Mesenchymal stem cell (in vitro differentiated cells and primary cell): ENCODE data around the gene SPINT2.

ENCODE experiments used
- DNase-seq: peaks from one replicate; pipeline ENCODE4 v3.0.0-alpha.2; 2013
- H2AFZ ChIP-seq: one replicate; pipeline ENCODE4 v1.6.1; 2013; ENCODE audit warnings: low read depth, mild to moderate bottlenecking, control low read depth, inconsistent platforms, low read length, moderate library complexity
- H2AK5ac ChIP-seq: 2 replicates; pipeline ENCODE4 v1.6.1; 2013; ENCODE audit warnings: low read length, moderate library complexity, mild to moderate bottlenecking, inconsistent platforms; ENCODE audit not compliant: severe bottlenecking
- H2BK120ac ChIP-seq: one replicate; pipeline ENCODE4 v1.6.1; 2013; ENCODE audit warnings: low read depth, mild to moderate bottlenecking, inconsistent platforms, low read length, moderate library complexity
- H2BK12ac ChIP-seq, 2 experiments: one replicate each; pipeline ENCODE4 v1.6.1; 2013; ENCODE audit warnings: inconsistent platforms in 2 of 2, low read length in 2 of 2, mild to moderate bottlenecking in 2 of 2, moderate library complexity in 2 of 2, control low read depth in 1 of 2
- H2BK15ac ChIP-seq: one replicate; pipeline ENCODE4 v1.6.1; 2013; ENCODE audit warnings: mild to moderate bottlenecking, low read depth, inconsistent platforms; ENCODE audit not compliant: poor library complexity, severe bottlenecking
- H2BK5ac ChIP-seq: 2 replicates; pipeline ENCODE4 v1.6.1; 2013; ENCODE audit warnings: low read depth, mild to moderate bottlenecking, low read length, control low read depth, inconsistent platforms; ENCODE audit not compliant: poor library complexity, severe bottlenecking
- H3K14ac ChIP-seq, 2 experiments: one replicate each; pipeline ENCODE4 v1.6.1; 2013; ENCODE audit warnings: inconsistent platforms in 2 of 2, low read length in 2 of 2, control low read depth in 1 of 2, mild to moderate bottlenecking in 1 of 2, moderate library complexity in 1 of 2
- H3K18ac ChIP-seq, 2 experiments: one replicate each; pipeline ENCODE4 v1.6.1; 2013; ENCODE audit warnings: inconsistent platforms in 2 of 2, low read length in 2 of 2, control low read depth in 1 of 2, low read depth in 1 of 2, mild to moderate bottlenecking in 1 of 2
- H3K23ac ChIP-seq, 2 experiments: one replicate each; pipeline ENCODE4 v1.6.1; 2013; ENCODE audit warnings: inconsistent platforms in 2 of 2, low read length in 2 of 2, mild to moderate bottlenecking in 2 of 2, moderate library complexity in 2 of 2, control low read depth in 1 of 2
- H3K27ac ChIP-seq: 2 replicates; pipeline ENCODE4 v1.5.1; 2013; ENCODE audit warnings: mild to moderate bottlenecking, moderate library complexity, low read length, control low read depth, inconsistent platforms; ENCODE audit not compliant: poor library complexity, severe bottlenecking
- H3K27me3 ChIP-seq, 2 experiments: 2 replicates each; pipeline versions ENCODE4 v1.6.1 to v1.7.0; 2013; ENCODE audit warnings: low read length in 2 of 2, mild to moderate bottlenecking in 2 of 2, moderate library complexity in 2 of 2, control low read depth in 1 of 2, inconsistent platforms in 1 of 2; ENCODE audit not compliant: control insufficient read depth in 1 of 2, insufficient read depth in 1 of 2
- H3K36me3 ChIP-seq, 2 experiments: 2 replicates each; pipeline versions ENCODE4 v1.6.1 to v1.7.0; 2013; ENCODE audit warnings: low read length in 2 of 2, control low read depth in 1 of 2, inconsistent platforms in 1 of 2, low read depth in 1 of 2, mild to moderate bottlenecking in 1 of 2; ENCODE audit not compliant: insufficient read depth in 2 of 2, control insufficient read depth in 1 of 2
- H3K4ac ChIP-seq, 2 experiments: one replicate each; pipeline ENCODE4 v1.6.1; 2013; ENCODE audit warnings: inconsistent platforms in 2 of 2, low read length in 2 of 2, mild to moderate bottlenecking in 2 of 2, moderate library complexity in 2 of 2, control low read depth in 1 of 2, low read depth in 1 of 2
- H3K4me1 ChIP-seq: 2 replicates; pipeline ENCODE4 v1.6.1; 2013; ENCODE audit warnings: low read depth, low read length, control low read depth; ENCODE audit not compliant: control insufficient read depth, insufficient read depth
- H3K4me2 ChIP-seq: 2 replicates; pipeline ENCODE4 v1.6.1; 2013; ENCODE audit warnings: low read length, mild to moderate bottlenecking, inconsistent platforms; ENCODE audit not compliant: poor library complexity, severe bottlenecking
- H3K4me3 ChIP-seq, 2 experiments: 2 replicates each; pipeline versions ENCODE4 v1.5.1 to v1.7.0; 2013; ENCODE audit warnings: low read length in 2 of 2, mild to moderate bottlenecking in 2 of 2, control low read depth in 1 of 2, low read depth in 1 of 2; ENCODE audit not compliant: insufficient read depth in 1 of 2
- H3K79me1 ChIP-seq: replicated peaks from 2 replicates; pipeline ENCODE4 v1.6.1; 2013; ENCODE audit warnings: mild to moderate bottlenecking, control low read depth, low read length, inconsistent platforms; ENCODE audit not compliant: poor library complexity, severe bottlenecking
- H3K9ac ChIP-seq: 2 replicates; pipeline ENCODE4 v1.7.0; 2013; ENCODE audit warnings: mild to moderate bottlenecking, low read length, moderate library complexity
- H3K9me3 ChIP-seq: 2 replicates; pipeline ENCODE4 v1.7.0; 2013; ENCODE audit warnings: mild to moderate bottlenecking, low read length; ENCODE audit not compliant: control insufficient read depth
- H4K8ac ChIP-seq: one replicate; pipeline ENCODE4 v1.6.1; 2013; ENCODE audit warnings: inconsistent platforms, mild to moderate bottlenecking, low read length, moderate library complexity
- H4K91ac ChIP-seq: one replicate; pipeline ENCODE4 v1.6.1; 2013; ENCODE audit warnings: mild to moderate bottlenecking, low read length, inconsistent platforms
- WGBS: methylation state at CpG from one replicate; pipeline ENCODE4 v1.1.7; 2013; ENCODE audit warnings: mixed read lengths; 5-methylcytosine and 5-hydroxymethylcytosine counted together

Gene SPINT2

GRCh38 chr19:38270587-38271167 is 6.3 kb downstream of the SPINT2 start:
- Histone ChIP-seq H2BK5ac (no peak overlapping the region), H3K4me3 (no peak overlapping the region), H3K23ac (no peak overlapping the region), H3K36me3 (no peaks in the 10 kb centered on the region), H3K79me1 (peaks cover 7% of the 10 kb centered on the region), H2AK5ac (no peak overlapping the region), H2BK15ac (no peak overlapping the region), H3K27me3 (no peaks in the 10 kb centered on the region), H3K9me3 (no peaks in the 10 kb centered on the region), H3K4me1 (peaks cover 30% of the 10 kb centered on the region), H3K4ac (no peak overlapping the region), H2BK120ac (no peak overlapping the region), H3K9ac (no peak overlapping the region), H2AFZ (no peak overlapping the region), H3K4me2 (no peak overlapping the region), H4K8ac (no peak overlapping the region), H3K18ac (no peak overlapping the region), H2BK12ac (no peak overlapping the region), H4K91ac (no peak overlapping the region), H3K14ac (no peak overlapping the region), H3K27ac (peak overlapping the region; percentile 10)
- DNase-seq, result no peak
- 65% methylated on average over 5 of the region's 5 CpGs for WGBS

DNA sequence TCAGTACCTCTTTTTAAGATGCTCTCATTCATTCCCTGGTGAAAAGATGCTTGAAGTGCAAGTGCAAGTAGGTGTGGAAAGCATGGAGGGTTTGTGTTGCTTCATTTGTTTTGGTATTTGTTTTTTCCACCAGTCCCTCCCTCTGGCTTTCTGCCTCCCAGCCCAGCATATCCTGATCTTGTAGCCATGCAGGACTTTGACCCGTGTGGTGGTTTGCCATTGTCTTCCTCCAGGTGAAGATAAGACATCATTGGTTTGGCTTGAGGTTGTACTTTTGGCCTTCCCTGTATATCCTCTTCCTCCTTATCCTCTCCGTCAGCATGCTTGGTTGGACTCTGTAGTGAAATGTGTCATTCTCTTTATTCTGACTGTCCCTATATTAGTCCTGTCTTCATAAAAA is 9.1 kb downstream of the SPINT2 start:
- no peak overlapping the region for H2AK5ac ChIP-seq
- peaks cover 12% of the 10 kb centered on the region for H3K4me1 ChIP-seq
- no peak overlapping the region for H2AFZ ChIP-seq
- no peak overlapping the region for H2BK120ac ChIP-seq
- no peak overlapping the region for H3K4me2 ChIP-seq
- H3K9me3 ChIP-seq, result no peaks in the 10 kb centered on the region
- no peak overlapping the region for H3K9ac ChIP-seq
- no peak overlapping the region for H3K4ac ChIP-seq
- DNase-seq, result no peak
- H3K4me3 ChIP-seq, result no peak overlapping the region
- H3K23ac ChIP-seq, result no peak overlapping the region
- H3K79me1 ChIP-seq, result peaks cover 10% of the 10 kb centered on the region
- H2BK5ac ChIP-seq, result no peak overlapping the region
- H4K91ac ChIP-seq, result no peak overlapping the region
- H3K14ac ChIP-seq, result no peak overlapping the region
- no peak overlapping the region for H3K27ac ChIP-seq
- no peak overlapping the region for H3K18ac ChIP-seq
- 20% methylated on average over 1 of the region's 2 CpGs for WGBS
- no peak overlapping the region for H4K8ac ChIP-seq
- H2BK15ac ChIP-seq, result no peak overlapping the region
- H2BK12ac ChIP-seq, result no peak overlapping the region
- H3K36me3 ChIP-seq, result no peaks in the 10 kb centered on the region
- H3K27me3 ChIP-seq, result no peaks in the 10 kb centered on the region

DNA sequence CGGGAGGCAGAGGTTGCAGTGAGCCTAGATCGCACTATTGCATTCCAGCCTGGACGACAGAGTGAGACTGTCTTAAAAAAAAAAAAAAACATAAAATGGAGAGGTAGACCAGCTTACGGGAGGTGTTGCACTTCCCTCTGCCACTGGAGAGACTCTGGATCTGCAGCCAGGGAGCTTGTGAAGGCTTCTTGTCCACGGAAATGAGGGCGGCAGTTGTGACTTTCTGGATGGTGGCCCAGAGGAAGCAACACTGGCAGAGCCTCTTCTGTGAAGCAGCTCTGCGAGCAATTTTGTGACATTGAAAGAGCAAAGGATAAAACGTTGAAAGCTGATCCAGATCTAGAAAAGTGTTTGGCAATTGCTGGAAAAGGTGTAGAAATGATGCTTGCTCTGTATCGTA is 10.4 kb downstream of the SPINT2 start:
- Histone ChIP-seq H3K9ac (no peak overlapping the region), H2AK5ac (no peak overlapping the region), H2AFZ (no peak overlapping the region), H3K27me3 (no peaks in the 10 kb centered on the region), H4K8ac (no peak overlapping the region), H2BK120ac (no peak overlapping the region), H4K91ac (no peak overlapping the region), H3K79me1 (peaks cover 8% of the 10 kb centered on the region), H3K36me3 (no peaks in the 10 kb centered on the region), H3K18ac (no peak overlapping the region), H3K4me3 (no peak overlapping the region), H3K4me2 (no peak overlapping the region), H3K4ac (no peak overlapping the region), H2BK5ac (no peak overlapping the region), H3K9me3 (no peaks in the 10 kb centered on the region), H3K23ac (no peak overlapping the region), H3K4me1 (peaks cover 11% of the 10 kb centered on the region), H2BK12ac (no peak overlapping the region), H3K27ac (no peak overlapping the region), H2BK15ac (no peak overlapping the region), H3K14ac (no peak overlapping the region)
- 82% methylated on average over 8 of the region's 9 CpGs for WGBS
- no peak for DNase-seq

GRCh38 chr19:38276942-38277517 is 12.7 kb downstream of the SPINT2 start:
- Histone ChIP-seq H3K4me1 (peaks cover 8% of the 10 kb centered on the region), H2AFZ (no peak overlapping the region), H3K18ac (no peak overlapping the region), H3K14ac (no peak overlapping the region), H3K36me3 (peaks cover 0 to 6% of the 10 kb centered on the region in 2 experiments), H2BK12ac (no peak overlapping the region), H3K9ac (no peak overlapping the region), H3K23ac (no peak overlapping the region), H3K4me2 (no peak overlapping the region), H2AK5ac (no peak overlapping the region), H2BK120ac (no peak overlapping the region), H3K4ac (no peak overlapping the region), H4K8ac (no peak overlapping the region), H4K91ac (no peak overlapping the region), H3K27me3 (no peaks in the 10 kb centered on the region), H3K27ac (no peak overlapping the region), H2BK15ac (no peak overlapping the region), H3K9me3 (no peaks in the 10 kb centered on the region), H2BK5ac (no peak overlapping the region), H3K79me1 (peaks cover 10% of the 10 kb centered on the region), H3K4me3 (no peak overlapping the region)
- DNase-seq, result no peak
- 91% methylated on average over 7 of the region's 7 CpGs for WGBS
